WTC11 (cell line): Measurements from ENCODE around the gene PDZD7. TPM values are rescaled to one million over a fixed set of nuclear protein-coding genes. Genes with fewer than 3 reads are reported as not detected.

Experiments
- ATAC-seq: fragments of 200-7000 bp; cut with Tn5 transposase; 2 replicates; pipeline ENCODE4 v1.10.0; 2021; ENCODE audit warnings: mild to moderate bottlenecking, moderate library complexity
- CTCF ChIA-PET: fragments of 300-600 bp; sonication (Branson Sonifier 250); formaldehyde crosslinking; loops from one replicate; lab custom pipeline; 2021; ENCODE audit warnings: antibody characterized with exemption; lab: Charles Lee
- POLR2A ChIA-PET: fragments of 350-600 bp; sonication (Branson Sonifier 250); formaldehyde crosslinking; loops from one replicate; lab custom pipeline; 2021; ENCODE audit warnings: antibody characterized with exemption; lab: Charles Lee
- DNase-seq: peaks from one replicate; pipeline ENCODE4 v3.0.0; 2021; ENCODE audit warnings: low spot score
- H3K27ac Mint-ChIP-seq: 2 replicates; pipeline ENCODE4 v1.8.0; 2021; ENCODE audit warnings: mixed read lengths
- H3K27me3 Mint-ChIP-seq: 2 replicates; pipeline ENCODE4 v1.8.0; 2021; ENCODE audit warnings: low read depth, mild to moderate bottlenecking, moderate library complexity, mixed read lengths
- H3K36me3 Mint-ChIP-seq: 2 replicates; pipeline ENCODE4 v1.8.0; 2021; ENCODE audit warnings: mixed read lengths
- H3K4me1 Mint-ChIP-seq: 2 replicates; pipeline ENCODE4 v1.8.0; 2022; ENCODE audit warnings: mixed read lengths
- H3K4me3 Mint-ChIP-seq: 2 replicates; pipeline ENCODE4 v1.8.0; 2021; ENCODE audit warnings: mild to moderate bottlenecking, moderate library complexity, mixed read lengths
- H3K9me3 Mint-ChIP-seq: 2 replicates; pipeline ENCODE4 v1.8.0; 2021; ENCODE audit warnings: mixed read lengths
- ARID4B ChIP-seq: sonication (generic); formaldehyde crosslinking; IDR thresholded peaks from 2 replicates; pipeline ENCODE4 v1.8.0; 2023; ENCODE audit warnings: missing genetic modification reagents, mild to moderate bottlenecking, borderline replicate concordance
- CREB1 ChIP-seq: sonication (generic); formaldehyde crosslinking; IDR thresholded peaks from 2 replicates; pipeline ENCODE4 v1.8.0; 2023; ENCODE audit warnings: mild to moderate bottlenecking, missing genetic modification reagents
- E2F5 ChIP-seq: sonication (generic); formaldehyde crosslinking; IDR thresholded peaks from 2 replicates; pipeline ENCODE4 v1.8.1; 2022; ENCODE audit warnings: mild to moderate bottlenecking, moderate library complexity, missing genetic modification reagents
- ELF4 ChIP-seq: sonication (generic); formaldehyde crosslinking; IDR thresholded peaks from 2 replicates; pipeline ENCODE4 v1.8.1; 2022; ENCODE audit warnings: low read depth, mild to moderate bottlenecking, moderate library complexity, missing genetic modification reagents
- EMX1 ChIP-seq: fragments of 250-450 bp; sonication (Bioruptor Pico); IDR thresholded peaks from 2 replicates; pipeline ENCODE4 v1.8.0; 2021; ENCODE audit warnings: mild to moderate bottlenecking
- ERG ChIP-seq: fragments of 250-450 bp; sonication (Bioruptor Pico); IDR thresholded peaks from 2 replicates; pipeline ENCODE4 v1.8.0; 2021; ENCODE audit warnings: mild to moderate bottlenecking
- FOXP4 ChIP-seq: sonication (generic); formaldehyde crosslinking; IDR thresholded peaks from 2 replicates; pipeline ENCODE4 v1.8.0; 2022; ENCODE audit warnings: mild to moderate bottlenecking, missing genetic modification reagents
- HMGXB4 ChIP-seq: sonication (generic); formaldehyde crosslinking; IDR thresholded peaks from 2 replicates; pipeline ENCODE4 v1.8.1; 2023; ENCODE audit warnings: mild to moderate bottlenecking, moderate library complexity, missing genetic modification reagents
- MAX ChIP-seq: sonication (generic); formaldehyde crosslinking; IDR thresholded peaks from 2 replicates; pipeline ENCODE4 v1.8.0; 2022; ENCODE audit warnings: mild to moderate bottlenecking, missing genetic modification reagents
- MLX ChIP-seq: sonication (generic); formaldehyde crosslinking; IDR thresholded peaks from 2 replicates; pipeline ENCODE4 v1.8.1; 2023; ENCODE audit warnings: mild to moderate bottlenecking, missing genetic modification reagents, moderate library complexity
- NFYB ChIP-seq: sonication (generic); formaldehyde crosslinking; conservative IDR thresholded peaks from 2 replicates; pipeline ENCODE4 v1.8.0; 2022; ENCODE audit warnings: low read depth, missing genetic modification reagents
- PRRX2 ChIP-seq: fragments of 250-450 bp; sonication (Bioruptor Pico); IDR thresholded peaks from 2 replicates; pipeline ENCODE4 v1.8.0; 2021; ENCODE audit warnings: mild to moderate bottlenecking
- RELA ChIP-seq: sonication (generic); formaldehyde crosslinking; IDR thresholded peaks from 2 replicates; pipeline ENCODE4 v1.8.1; 2022; ENCODE audit warnings: missing genetic modification reagents, mild to moderate bottlenecking, borderline replicate concordance
- RORB ChIP-seq: fragments of 250-450 bp; sonication (Bioruptor Pico); IDR thresholded peaks from 2 replicates; pipeline ENCODE4 v1.9.0; 2021; ENCODE audit warnings: mild to moderate bottlenecking
- SOX15 ChIP-seq: fragments of 250-450 bp; sonication (Bioruptor Pico); IDR thresholded peaks from 2 replicates; pipeline ENCODE4 v1.9.0; 2021; ENCODE audit warnings: mild to moderate bottlenecking
- TCF7 ChIP-seq: sonication (generic); formaldehyde crosslinking; IDR thresholded peaks from 2 replicates; pipeline ENCODE4 v1.8.0; 2022; ENCODE audit warnings: mild to moderate bottlenecking, low read depth, missing genetic modification reagents, moderate library complexity
- TEAD1 ChIP-seq: sonication (generic); formaldehyde crosslinking; IDR thresholded peaks from 2 replicates; pipeline ENCODE4 v1.8.0; 2022; ENCODE audit warnings: mild to moderate bottlenecking, missing genetic modification reagents
- ZBTB43 ChIP-seq: sonication (generic); formaldehyde crosslinking; IDR thresholded peaks from 2 replicates; pipeline ENCODE4 v1.8.1; 2023; ENCODE audit warnings: mild to moderate bottlenecking, missing genetic modification reagents
- ZNF121 ChIP-seq: sonication (generic); formaldehyde crosslinking; IDR thresholded peaks from 2 replicates; pipeline ENCODE4 v1.8.0; 2023; ENCODE audit warnings: missing genetic modification reagents
- ZNF219 ChIP-seq: sonication (generic); formaldehyde crosslinking; IDR thresholded peaks from 2 replicates; pipeline ENCODE4 v1.8.0; 2023; ENCODE audit warnings: missing genetic modification reagents, mild to moderate bottlenecking, borderline replicate concordance
- ZNF423 ChIP-seq: fragments of 250-450 bp; sonication (Bioruptor Pico); IDR thresholded peaks from 2 replicates; pipeline ENCODE4 v2.1.2; 2022; ENCODE audit warnings: mild to moderate bottlenecking, moderate library complexity
- ZNF671 ChIP-seq: fragments of 250-450 bp; sonication (Bioruptor Pico); IDR thresholded peaks from 2 replicates; pipeline ENCODE4 v1.8.0; 2021; ENCODE audit warnings: mild to moderate bottlenecking
- total RNA-seq: library from RNA; stranded (reverse); gene quantifications from 3 replicates; pipeline ENCODE4 v1.2.3, GENCODE V29; 2021

PDZD7 gene
- total RNA-seq, 1 experiment from 2014 or later = 2.6 TPM

GRCh38 chr10:101003639-101004206 lies 27.2 kb downstream of the PDZD7 start:
- no peak overlapping the region for H3K27ac Mint-ChIP-seq
- no peak for ATAC-seq
- ChIA-PET CTCF (interaction anchor here (1.0 to 13.4 kb wide), 7 partner anchors 5 to 69 kb away, joined by 3 to 277 read pairs (median 4); partner anchors contain the start of gene SEMA4G), POLR2A (no interaction called here)
- H3K4me3 Mint-ChIP-seq = no peak overlapping the region
- no peaks in the 10 kb centered on the region for H3K9me3 Mint-ChIP-seq
- no peak for DNase-seq
- H3K36me3 Mint-ChIP-seq = peaks cover 13% of the 10 kb centered on the region
- no peaks in the 10 kb centered on the region for H3K27me3 Mint-ChIP-seq
- no peak for TF ChIP-seq CREB1 (CRISPR knock-in tag)
- no peak for TF ChIP-seq TCF7 (CRISPR knock-in tag)
- TF ChIP-seq E2F5 (CRISPR knock-in tag) = no peak
- no peak for TF ChIP-seq ZNF671 (CRISPR knock-in tag)
- no peak for TF ChIP-seq HMGXB4 (CRISPR knock-in tag)
- TF ChIP-seq ARID4B = no peak
- TF ChIP-seq ZNF219 (CRISPR knock-in tag) = no peak
- TF ChIP-seq TEAD1 = no peak
- no peak for TF ChIP-seq ZBTB43 (CRISPR knock-in tag)
- no peak for TF ChIP-seq SOX15
- no peak for TF ChIP-seq ZNF121 (CRISPR knock-in tag)
- TF ChIP-seq ZNF423 (CRISPR knock-in tag) = no peak
- no peak for TF ChIP-seq RELA
- TF ChIP-seq, all 79 proteins: peak for 0
- peaks cover 16% of the 10 kb centered on the region for H3K4me1 Mint-ChIP-seq

- Mint-ChIP-seq H3K4me3 (no peak overlapping the region), H3K36me3 (peaks cover 13% of the 10 kb centered on the region), H3K27me3 (no peaks in the 10 kb centered on the region), H3K27ac (no peak overlapping the region), H3K4me1 (peaks cover 16% of the 10 kb centered on the region), H3K9me3 (no peaks in the 10 kb centered on the region)
- no peak for DNase-seq
- ATAC-seq = no peak
- CTCF ChIA-PET = interaction anchor here (1.1 to 13.4 kb wide), 3 partner anchors 7 to 33 kb away, joined by 3 to 277 read pairs (median 273); partner anchors contain the start of gene SEMA4G
- POLR2A ChIA-PET = no interaction called here
- TF ChIP-seq MLX (CRISPR knock-in tag) (no peak), NFYB (CRISPR knock-in tag) (no peak), RORB (CRISPR knock-in tag) (no peak), FOXP4 (no peak), EMX1 (CRISPR knock-in tag) (no peak), MAX (CRISPR knock-in tag) (no peak), ERG (CRISPR knock-in tag) (no peak), PRRX2 (no peak), ELF4 (CRISPR knock-in tag) (no peak), ZBTB43 (CRISPR knock-in tag) (no peak)
These were observed 28.5 kb downstream of the PDZD7 start for GRCh38 chr10:101002456-101002855.
